Neural cell (in vitro differentiated cells): Measurements from ENCODE around the gene KIT.

Experiments
- EP300 ChIP-seq: fragments of 450-650 bp; conservative IDR thresholded peaks from 2 replicates; pipeline ENCODE4 v1.6.1; 2014; ENCODE audit warnings: antibody characterized with exemption, mild to moderate bottlenecking, moderate library complexity; ENCODE audit not compliant: poor library complexity, severe bottlenecking
- EZH2 ChIP-seq: fragments of 200-600, 300-800 bp; shearing (Covaris generic), sonication (generic); IDR thresholded peaks from 2 replicates; pipeline ENCODE4 v1.6.1; 2014; ENCODE audit warnings: antibody characterized with exemption, low read length, borderline replicate concordance, mild to moderate bottlenecking; ENCODE audit not compliant: insufficient read depth, poor library complexity, severe bottlenecking
- POLR2AphosphoS5 ChIP-seq: IDR thresholded peaks from 2 replicates; pipeline ENCODE4 v1.6.1; 2012
- RAD21 ChIP-seq: fragments of 450-650 bp; conservative IDR thresholded peaks from 2 replicates; pipeline ENCODE4 v1.6.1; 2014; ENCODE audit warnings: antibody characterized with exemption, mild to moderate bottlenecking, moderate library complexity
- TF ChIP-seq, protein P1 (sequence below): fragments of 450-650 bp; IDR thresholded peaks from 2 replicates; pipeline ENCODE4 v1.5.1; 2014; ENCODE audit warnings: antibody characterized with exemption, mild to moderate bottlenecking, moderate library complexity; ENCODE audit not compliant: poor library complexity, severe bottlenecking

DNA sequence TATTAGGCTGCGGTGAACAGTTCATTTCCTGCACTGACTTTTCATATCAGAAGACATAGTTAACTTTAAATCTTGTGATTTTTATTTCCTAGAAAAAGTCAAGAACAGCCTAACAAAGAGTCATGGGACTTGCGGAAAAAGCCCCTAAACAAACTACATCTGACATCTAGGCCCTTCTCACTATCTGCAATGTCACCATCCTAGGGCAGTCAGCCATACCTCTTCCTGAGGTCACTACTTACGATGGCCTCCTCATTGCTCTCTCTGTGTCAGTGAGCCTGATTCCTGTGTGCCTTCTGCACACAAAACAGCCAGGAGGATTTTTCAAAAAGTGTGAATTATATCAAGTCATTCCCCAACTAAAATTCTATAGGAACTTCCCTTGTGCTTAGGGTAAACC, 22.4 kb upstream of the KIT start:
- no peak for TF ChIP-seq RAD21
- no peak for TF ChIP-seq EP300
- no peak for TF ChIP-seq EZH2
- TF ChIP-seq, protein P1, sequence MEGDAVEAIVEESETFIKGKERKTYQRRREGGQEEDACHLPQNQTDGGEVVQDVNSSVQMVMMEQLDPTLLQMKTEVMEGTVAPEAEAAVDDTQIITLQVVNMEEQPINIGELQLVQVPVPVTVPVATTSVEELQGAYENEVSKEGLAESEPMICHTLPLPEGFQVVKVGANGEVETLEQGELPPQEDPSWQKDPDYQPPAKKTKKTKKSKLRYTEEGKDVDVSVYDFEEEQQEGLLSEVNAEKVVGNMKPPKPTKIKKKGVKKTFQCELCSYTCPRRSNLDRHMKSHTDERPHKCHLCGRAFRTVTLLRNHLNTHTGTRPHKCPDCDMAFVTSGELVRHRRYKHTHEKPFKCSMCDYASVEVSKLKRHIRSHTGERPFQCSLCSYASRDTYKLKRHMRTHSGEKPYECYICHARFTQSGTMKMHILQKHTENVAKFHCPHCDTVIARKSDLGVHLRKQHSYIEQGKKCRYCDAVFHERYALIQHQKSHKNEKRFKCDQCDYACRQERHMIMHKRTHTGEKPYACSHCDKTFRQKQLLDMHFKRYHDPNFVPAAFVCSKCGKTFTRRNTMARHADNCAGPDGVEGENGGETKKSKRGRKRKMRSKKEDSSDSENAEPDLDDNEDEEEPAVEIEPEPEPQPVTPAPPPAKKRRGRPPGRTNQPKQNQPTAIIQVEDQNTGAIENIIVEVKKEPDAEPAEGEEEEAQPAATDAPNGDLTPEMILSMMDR: no peak
- TF ChIP-seq POLR2AphosphoS5: no peak
